Kidney epithelial cell (primary cell): ENCODE results near the gene ANKRD23. TPM values are rescaled to one million over a fixed set of nuclear protein-coding genes. Genes with fewer than 3 reads are reported as not detected.

Source experiments
- DNase-seq: peaks from one replicate; pipeline ENCODE4 v3.0.0-alpha.2; 2010; ENCODE audit warnings: low read depth
- H3K27me3 ChIP-seq: 2 replicates; pipeline ENCODE4 v1.6.0; 2011; ENCODE audit warnings: low read length; ENCODE audit not compliant: control insufficient read depth, insufficient read depth
- H3K36me3 ChIP-seq: 2 replicates; pipeline ENCODE4 v1.5.1; 2011; ENCODE audit warnings: low read length; ENCODE audit not compliant: control insufficient read depth, insufficient read depth
- H3K4me3 ChIP-seq: 2 replicates; pipeline ENCODE4 v1.5.1; 2011; ENCODE audit warnings: low read depth, mild to moderate bottlenecking, control low read depth, low read length
- total RNA-seq: library from RNA; depleted of rRNA; stranded (reverse); fragments of >200 nt; gene quantifications from 2 replicates; pipeline ENCODE4 v1.2.3, GENCODE V29; 2015
- TF ChIP-seq, protein P1 (sequence below): IDR thresholded peaks from 2 replicates; pipeline ENCODE4 v1.5.1; 2011; ENCODE audit warnings: mild to moderate bottlenecking, moderate library complexity, low read length, control low read depth, inconsistent platforms; ENCODE audit not compliant: insufficient read depth, poor library complexity, severe bottlenecking

The ANKRD23 gene
- total RNA-seq, 1 donor from 2014 or later = 2.1 TPM

- Histone ChIP-seq H3K4me3 (no peak overlapping the region), H3K27me3 (no peaks in the 10 kb centered on the region), H3K36me3 (no peaks in the 10 kb centered on the region)
- TF ChIP-seq, protein P1, sequence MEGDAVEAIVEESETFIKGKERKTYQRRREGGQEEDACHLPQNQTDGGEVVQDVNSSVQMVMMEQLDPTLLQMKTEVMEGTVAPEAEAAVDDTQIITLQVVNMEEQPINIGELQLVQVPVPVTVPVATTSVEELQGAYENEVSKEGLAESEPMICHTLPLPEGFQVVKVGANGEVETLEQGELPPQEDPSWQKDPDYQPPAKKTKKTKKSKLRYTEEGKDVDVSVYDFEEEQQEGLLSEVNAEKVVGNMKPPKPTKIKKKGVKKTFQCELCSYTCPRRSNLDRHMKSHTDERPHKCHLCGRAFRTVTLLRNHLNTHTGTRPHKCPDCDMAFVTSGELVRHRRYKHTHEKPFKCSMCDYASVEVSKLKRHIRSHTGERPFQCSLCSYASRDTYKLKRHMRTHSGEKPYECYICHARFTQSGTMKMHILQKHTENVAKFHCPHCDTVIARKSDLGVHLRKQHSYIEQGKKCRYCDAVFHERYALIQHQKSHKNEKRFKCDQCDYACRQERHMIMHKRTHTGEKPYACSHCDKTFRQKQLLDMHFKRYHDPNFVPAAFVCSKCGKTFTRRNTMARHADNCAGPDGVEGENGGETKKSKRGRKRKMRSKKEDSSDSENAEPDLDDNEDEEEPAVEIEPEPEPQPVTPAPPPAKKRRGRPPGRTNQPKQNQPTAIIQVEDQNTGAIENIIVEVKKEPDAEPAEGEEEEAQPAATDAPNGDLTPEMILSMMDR = no peak
- no peak for DNase-seq
Observed at GRCh38 chr2:96844405-96844808, 586 bp upstream of the ANKRD23 start.

DNA sequence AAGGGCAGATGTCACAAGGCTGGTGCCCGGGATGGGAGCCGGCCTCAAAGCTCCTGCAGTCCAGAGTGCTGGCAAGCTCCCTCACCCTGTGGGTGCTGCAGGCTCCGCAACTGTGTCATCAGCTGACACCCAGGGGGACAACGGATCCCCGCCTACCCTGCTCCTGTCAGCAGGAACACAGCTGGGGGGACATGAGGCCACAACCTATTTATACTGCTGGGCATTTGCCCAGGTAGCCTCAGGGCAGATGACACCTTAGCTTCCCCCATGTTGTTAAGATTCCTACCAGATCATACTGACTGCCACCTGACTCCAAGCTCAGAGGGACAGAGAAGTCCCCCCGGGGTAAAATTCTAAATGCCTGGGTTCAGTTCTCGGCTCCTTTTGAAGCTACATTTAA lies 1.2 kb downstream of the ANKRD23 start:
- Histone ChIP-seq H3K36me3 (no peaks in the 10 kb centered on the region), H3K4me3 (no peak overlapping the region), H3K27me3 (no peaks in the 10 kb centered on the region)
- TF ChIP-seq, protein P1 = no peak
- DNase-seq = no peak

DNA sequence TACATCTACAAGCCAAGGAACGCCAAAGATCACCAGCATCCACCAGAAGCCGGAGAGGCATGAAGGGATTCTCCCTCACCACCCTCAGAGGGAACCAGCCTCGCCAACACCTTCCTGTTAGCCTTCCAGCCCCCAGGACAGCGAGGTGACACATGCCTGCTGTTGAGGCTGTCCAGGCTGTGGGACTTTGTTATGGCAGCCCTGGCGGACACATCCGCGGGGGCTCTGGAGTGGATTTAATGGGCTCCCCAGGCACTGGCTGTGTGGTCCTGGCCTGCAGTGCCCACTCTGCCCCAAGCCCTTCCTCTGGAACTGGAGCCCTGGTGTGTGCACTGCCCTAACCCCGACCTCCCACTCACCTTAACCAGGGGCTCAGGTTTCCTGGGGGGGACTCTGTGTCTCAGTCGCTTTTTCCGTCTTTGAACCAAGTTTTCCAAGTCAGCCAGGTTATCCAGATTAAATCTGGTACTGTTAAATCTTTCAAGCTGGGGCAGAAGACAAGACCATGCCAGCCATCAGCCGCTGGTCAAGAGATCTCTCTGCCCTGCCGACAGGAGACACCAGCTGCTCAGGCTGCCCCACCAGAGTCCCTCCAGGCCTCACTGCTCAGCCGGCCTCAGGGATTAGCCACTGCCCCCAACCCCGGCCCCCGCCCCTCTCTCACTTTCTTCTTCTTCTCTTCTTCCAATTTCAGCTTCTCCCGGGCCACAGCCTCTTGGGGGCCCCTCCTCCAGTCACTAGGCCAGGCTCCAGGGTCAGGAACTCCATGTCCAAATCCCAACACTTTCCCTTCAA lies 1.9 kb downstream of the ANKRD23 start:
- TF ChIP-seq, protein P1 = no peak
- Histone ChIP-seq H3K4me3 (no peak overlapping the region), H3K36me3 (no peaks in the 10 kb centered on the region), H3K27me3 (no peaks in the 10 kb centered on the region)
- no peak for DNase-seq

DNA sequence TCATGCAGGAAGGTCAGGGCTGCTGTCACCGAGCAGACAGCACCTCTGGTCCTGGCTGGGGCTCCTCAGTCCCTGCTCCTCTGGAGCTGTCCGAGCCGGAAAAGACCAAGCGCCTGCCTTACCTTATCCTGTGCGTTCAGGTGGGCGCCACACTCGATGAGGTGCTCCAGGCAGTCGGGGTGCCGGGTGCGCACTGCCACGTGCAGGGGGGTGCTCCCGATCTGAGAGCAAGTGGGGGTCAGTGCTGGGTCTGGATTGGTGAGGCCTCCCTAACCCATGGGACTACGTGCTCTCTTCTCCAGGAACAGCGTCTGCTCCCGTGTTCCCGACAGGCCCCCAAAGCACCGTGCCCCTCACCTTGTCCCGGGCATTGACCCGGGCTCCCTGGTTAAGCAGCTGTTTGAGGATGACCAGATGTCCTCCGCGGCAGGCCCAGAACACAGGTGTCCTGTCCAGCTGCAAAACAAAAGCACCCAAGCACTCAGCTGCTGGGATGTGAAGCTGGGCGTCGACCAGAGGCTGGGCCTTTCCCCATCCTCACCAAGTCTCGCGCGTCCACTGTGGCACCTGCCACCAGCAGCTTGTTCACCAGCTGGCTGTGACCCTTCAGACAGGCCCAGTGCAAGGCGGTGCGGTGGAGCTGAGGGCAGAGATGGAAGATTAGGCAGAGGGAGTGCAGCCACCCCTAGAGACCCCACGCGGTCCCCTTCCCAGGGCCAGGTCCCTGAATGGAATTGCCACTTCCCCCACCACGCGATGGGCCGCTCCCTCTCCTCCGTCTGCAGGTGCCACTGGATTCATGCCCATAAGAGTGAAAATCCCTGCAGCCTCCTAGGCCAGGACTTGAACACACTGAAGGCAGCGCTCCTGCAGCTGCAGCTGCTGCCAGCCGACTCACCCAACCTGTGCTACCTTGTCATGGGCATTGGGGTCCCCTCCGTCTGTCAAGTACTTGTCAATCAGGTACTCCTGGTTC lies 3.7 kb downstream of the ANKRD23 start:
- DNase-seq = no peak
- TF ChIP-seq, protein P1 = no peak

DNA sequence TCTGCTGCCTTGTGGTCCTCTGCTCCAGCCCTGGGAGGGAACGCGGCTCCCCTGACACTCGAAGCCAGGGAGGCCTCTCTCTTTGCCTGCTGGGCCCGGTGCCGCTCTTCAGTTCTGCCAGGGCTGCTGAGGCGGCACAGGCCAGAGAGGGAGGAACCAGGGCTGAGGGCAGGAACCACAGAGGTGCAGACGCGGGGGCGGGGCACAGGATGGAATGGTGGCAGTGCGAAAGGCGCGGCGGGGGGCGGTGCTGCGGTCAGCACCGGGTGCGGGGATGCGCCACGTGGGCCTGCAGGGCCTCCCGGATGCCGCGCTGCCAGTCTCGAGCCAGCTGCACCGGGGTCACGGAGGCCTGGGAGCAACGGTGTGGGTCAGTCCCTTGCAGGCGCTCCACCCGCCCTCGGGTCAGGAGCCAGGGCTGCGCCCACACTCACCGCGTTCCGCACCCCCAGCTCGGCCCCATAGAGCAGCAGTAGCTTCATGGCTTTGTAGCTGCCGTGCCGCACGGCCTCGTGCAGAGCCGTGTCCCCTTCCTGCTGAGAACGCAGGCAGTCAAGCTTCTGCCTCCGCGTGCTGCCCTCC lies 4.4 kb downstream of the ANKRD23 start:
- Histone ChIP-seq H3K27me3 (no peaks in the 10 kb centered on the region), H3K36me3 (no peaks in the 10 kb centered on the region), H3K4me3 (no peak overlapping the region)
- DNase-seq = no peak
- TF ChIP-seq, protein P1 = no peak

More for the DNA sequence above, 3.7 kb downstream of the ANKRD23 start:
- Histone ChIP-seq H3K4me3 (no peak overlapping the region), H3K27me3 (no peaks in the 10 kb centered on the region), H3K36me3 (no peaks in the 10 kb centered on the region)
